HepG2 (cell line): ENCODE data around the gene GNB3. TPM values are rescaled to one million over a fixed set of nuclear protein-coding genes. Genes with fewer than 3 reads are reported as not detected.
A peak's percentile ranks its signal among the peaks of the same experiment; 100 is the strongest.

Experiments used
- ADNP ChIP-seq: sonication (generic); formaldehyde crosslinking; IDR thresholded peaks from 2 replicates; pipeline ENCODE4 v1.4.0; 2020; ENCODE audit warnings: missing genetic modification reagents
- CERS6 ChIP-seq: sonication (generic); formaldehyde crosslinking; IDR thresholded peaks from 2 replicates; pipeline ENCODE4 v1.5.0; 2020; ENCODE audit warnings: missing genetic modification reagents
- FOSL2 ChIP-seq: sonication (generic); formaldehyde crosslinking; IDR thresholded peaks from 2 replicates; pipeline ENCODE4 v1.4.0; 2020; ENCODE audit warnings: missing genetic modification reagents
- GATAD2A ChIP-seq: IDR thresholded peaks from 2 replicates; pipeline ENCODE4 v1.6.1; 2016
- GZF1 ChIP-seq: sonication (generic); formaldehyde crosslinking; IDR thresholded peaks from 2 replicates; pipeline ENCODE4 v1.5.1; 2020; ENCODE audit warnings: mild to moderate bottlenecking, missing genetic modification reagents
- HNRNPL ChIP-seq: fragments of 200-400 bp; formaldehyde crosslinking; IDR thresholded peaks from 2 replicates; pipeline ENCODE4 v1.6.1; 2017; ENCODE audit warnings: mild to moderate bottlenecking, low read depth, low read length
- HOXA3 ChIP-seq: sonication (generic); formaldehyde crosslinking; IDR thresholded peaks from 2 replicates; pipeline ENCODE4 v1.5.0; 2020; ENCODE audit warnings: missing genetic modification reagents
- HOXA9 ChIP-seq: sonication (generic); formaldehyde crosslinking; IDR thresholded peaks from 2 replicates; pipeline ENCODE4 v1.8.1; 2022; ENCODE audit warnings: missing genetic modification reagents, mild to moderate bottlenecking, moderate library complexity, borderline replicate concordance
- IKZF4 ChIP-seq: sonication (generic); formaldehyde crosslinking; IDR thresholded peaks from 2 replicates; pipeline ENCODE4 v1.5.1; 2020; ENCODE audit warnings: borderline replicate concordance, mild to moderate bottlenecking, low read depth, missing genetic modification reagents; ENCODE audit errors: not compliant biosample characterization
- RARA ChIP-seq: IDR thresholded peaks from 2 replicates; pipeline ENCODE4 v1.6.1; 2016; ENCODE audit warnings: missing genetic modification reagents, missing compliant biosample characterization
- TAF1 ChIP-seq: sonication (generic); formaldehyde crosslinking; IDR thresholded peaks from 2 replicates; pipeline ENCODE4 v1.4.0; 2020; ENCODE audit warnings: missing genetic modification reagents
- THAP11 ChIP-seq: IDR thresholded peaks from 2 replicates; pipeline ENCODE4 v1.6.1; 2016; ENCODE audit warnings: missing biosample characterization, missing genetic modification reagents
- ZFP36L1 ChIP-seq: sonication (generic); formaldehyde crosslinking; IDR thresholded peaks from 2 replicates; pipeline ENCODE4 v1.8.0; 2022; ENCODE audit warnings: mild to moderate bottlenecking, missing genetic modification reagents, moderate library complexity
- ZNF230 ChIP-seq: sonication (generic); formaldehyde crosslinking; IDR thresholded peaks from 2 replicates; pipeline ENCODE4 v1.4.0; 2020; ENCODE audit warnings: mild to moderate bottlenecking, missing genetic modification reagents
- ZNF274 ChIP-seq: sonication (generic); formaldehyde crosslinking; IDR thresholded peaks from 2 replicates; pipeline ENCODE4 v1.5.1; 2020; ENCODE audit warnings: mild to moderate bottlenecking, missing genetic modification reagents
- ZNF331 ChIP-seq: sonication (generic); formaldehyde crosslinking; IDR thresholded peaks from 2 replicates; pipeline ENCODE4 v1.4.0; 2020; ENCODE audit warnings: missing genetic modification reagents
- ZNF547 ChIP-seq: sonication (generic); formaldehyde crosslinking; IDR thresholded peaks from 2 replicates; pipeline ENCODE4 v1.5.1; 2020; ENCODE audit warnings: mild to moderate bottlenecking, missing genetic modification reagents
- ZNF780A ChIP-seq: sonication (generic); formaldehyde crosslinking; IDR thresholded peaks from 2 replicates; pipeline ENCODE4 v1.8.0; 2022; ENCODE audit warnings: mild to moderate bottlenecking, missing genetic modification reagents, moderate library complexity
- ZSCAN21 ChIP-seq: sonication (generic); formaldehyde crosslinking; IDR thresholded peaks from 2 replicates; pipeline ENCODE4 v1.8.0; 2022; ENCODE audit warnings: mild to moderate bottlenecking, missing genetic modification reagents, moderate library complexity, borderline replicate concordance
- polyA plus RNA-seq, 8 experiments: library from polyadenylated mRNA; depleted of rRNA in 3 of 8; stranded (reverse) in 7 of 8; unstranded in 1 of 8; fragments of >200 nt; fragmentation: Illumina TruSeq in 4 of 8; extraction: Trizol in 4 of 8; gene quantifications; 2 replicates each; pipeline versions ENCODE4 v1.2.1 to v1.2.3, GENCODE V29; 2011 to 2016; ENCODE audit warnings: low read depth in 4 of 8, missing spikeins in 1 of 8, mixed read lengths in 1 of 8; ENCODE audit not compliant: insufficient read depth in 1 of 8
- total RNA-seq, 5 experiments: library from RNA; depleted of rRNA; stranded (reverse); fragments of >200 nt; fragmentation: Illumina TruSeq; extraction: Trizol; gene quantifications; 2 replicates each; pipeline ENCODE4 v1.2.3, GENCODE V29; 2016; ENCODE audit warnings: low read depth in 1 of 5
- TF ChIP-seq, protein P1 (sequence below): sonication (generic); formaldehyde crosslinking; IDR thresholded peaks from 2 replicates; pipeline ENCODE4 v1.5.0; 2020; ENCODE audit warnings: mild to moderate bottlenecking, missing genetic modification reagents, moderate library complexity
- TF ChIP-seq, protein P2 (sequence below): sonication (generic); formaldehyde crosslinking; conservative IDR thresholded peaks from 2 replicates; pipeline ENCODE4 v1.4.0; 2020; ENCODE audit warnings: missing genetic modification reagents
- TF ChIP-seq, protein P3 (sequence below): sonication (generic); formaldehyde crosslinking; IDR thresholded peaks from 2 replicates; pipeline ENCODE4 v1.5.1; 2020; ENCODE audit warnings: mild to moderate bottlenecking, missing genetic modification reagents, moderate library complexity

Gene GNB3
- total and polyA plus RNA-seq, 2 of the 13 experiments (the other 11 are each of a cell fraction or from before 2014, with no cell fraction given): 1.3 to 3.6 TPM

DNA sequence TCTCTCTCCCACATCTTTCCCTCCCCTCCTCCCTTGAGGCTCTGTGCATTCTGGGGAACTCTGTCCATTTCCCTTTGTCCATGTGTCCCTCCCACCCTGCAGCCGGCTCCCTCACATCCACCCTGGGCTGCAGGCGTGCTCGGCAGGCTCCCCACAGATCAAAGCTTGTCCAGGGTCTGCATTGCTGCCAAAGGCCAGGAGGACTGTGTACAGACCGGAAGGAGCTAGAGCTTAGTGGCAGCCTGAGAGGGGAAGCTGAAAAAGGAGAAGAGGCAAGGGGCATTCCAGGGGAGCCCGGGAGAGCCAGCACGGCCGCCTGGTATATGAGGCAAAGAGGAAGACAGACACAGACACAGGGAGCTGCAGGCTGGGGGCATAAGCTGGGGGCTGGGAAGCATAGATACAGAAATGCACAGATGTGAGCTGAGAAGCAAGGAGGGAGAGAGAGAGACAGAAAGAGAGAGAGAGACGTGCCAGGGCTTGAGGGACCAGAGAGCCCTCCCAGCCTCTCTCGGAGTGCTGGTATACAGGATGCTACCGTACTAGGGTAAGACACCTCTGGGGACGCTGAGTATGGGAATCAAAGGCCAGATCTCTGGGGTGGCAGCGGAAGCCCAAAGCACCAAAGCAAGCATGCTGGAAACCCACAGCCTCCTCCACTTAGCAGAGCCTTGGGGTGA is 48.1 kb upstream of the GNB3 start (continued):
- TF ChIP-seq, protein P1, sequence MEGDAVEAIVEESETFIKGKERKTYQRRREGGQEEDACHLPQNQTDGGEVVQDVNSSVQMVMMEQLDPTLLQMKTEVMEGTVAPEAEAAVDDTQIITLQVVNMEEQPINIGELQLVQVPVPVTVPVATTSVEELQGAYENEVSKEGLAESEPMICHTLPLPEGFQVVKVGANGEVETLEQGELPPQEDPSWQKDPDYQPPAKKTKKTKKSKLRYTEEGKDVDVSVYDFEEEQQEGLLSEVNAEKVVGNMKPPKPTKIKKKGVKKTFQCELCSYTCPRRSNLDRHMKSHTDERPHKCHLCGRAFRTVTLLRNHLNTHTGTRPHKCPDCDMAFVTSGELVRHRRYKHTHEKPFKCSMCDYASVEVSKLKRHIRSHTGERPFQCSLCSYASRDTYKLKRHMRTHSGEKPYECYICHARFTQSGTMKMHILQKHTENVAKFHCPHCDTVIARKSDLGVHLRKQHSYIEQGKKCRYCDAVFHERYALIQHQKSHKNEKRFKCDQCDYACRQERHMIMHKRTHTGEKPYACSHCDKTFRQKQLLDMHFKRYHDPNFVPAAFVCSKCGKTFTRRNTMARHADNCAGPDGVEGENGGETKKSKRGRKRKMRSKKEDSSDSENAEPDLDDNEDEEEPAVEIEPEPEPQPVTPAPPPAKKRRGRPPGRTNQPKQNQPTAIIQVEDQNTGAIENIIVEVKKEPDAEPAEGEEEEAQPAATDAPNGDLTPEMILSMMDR (CRISPR knock-in tag): peak; percentile 31; the same call in 1 of the 2 replicates
- TF ChIP-seq TAF1 (peak; percentile 50; the same call in 1 of the 2 replicates), FOSL2 (CRISPR knock-in tag) (0 out of 2 replicates have a peak, but pooled peaks have one; percentile 6), ZNF331 (CRISPR knock-in tag) (peak; percentile 92), ZSCAN21 (CRISPR knock-in tag) (peak; percentile 91), ADNP (CRISPR knock-in tag) (no peak), GZF1 (CRISPR knock-in tag) (0 out of 2 replicates have a peak, but pooled peaks have one; percentile 68), CERS6 (CRISPR knock-in tag) (no peak), ZNF780A (CRISPR knock-in tag) (no peak), HNRNPL (0 out of 2 replicates have a peak, but pooled peaks have one; percentile 37), ZNF230 (0 out of 2 replicates have a peak, but pooled peaks have one; percentile 22), THAP11 (CRISPR knock-in tag) (peak; percentile 54), ZFP36L1 (CRISPR knock-in tag) (peak; percentile 94), IKZF4 (CRISPR knock-in tag) (peak; percentile 42), GATAD2A (peak; percentile 81), RARA (CRISPR knock-in tag) (peak; percentile 84), ZNF547 (CRISPR knock-in tag) (peak; percentile 49; the same call in 1 of the 2 replicates), ZNF274 (CRISPR knock-in tag) (peak; percentile 41; the same call in 1 of the 2 replicates), HOXA9 (CRISPR knock-in tag) (0 out of 2 replicates have a peak, but pooled peaks have one; percentile 79), HOXA3 (peak; percentile 63)
- TF ChIP-seq, protein P2, sequence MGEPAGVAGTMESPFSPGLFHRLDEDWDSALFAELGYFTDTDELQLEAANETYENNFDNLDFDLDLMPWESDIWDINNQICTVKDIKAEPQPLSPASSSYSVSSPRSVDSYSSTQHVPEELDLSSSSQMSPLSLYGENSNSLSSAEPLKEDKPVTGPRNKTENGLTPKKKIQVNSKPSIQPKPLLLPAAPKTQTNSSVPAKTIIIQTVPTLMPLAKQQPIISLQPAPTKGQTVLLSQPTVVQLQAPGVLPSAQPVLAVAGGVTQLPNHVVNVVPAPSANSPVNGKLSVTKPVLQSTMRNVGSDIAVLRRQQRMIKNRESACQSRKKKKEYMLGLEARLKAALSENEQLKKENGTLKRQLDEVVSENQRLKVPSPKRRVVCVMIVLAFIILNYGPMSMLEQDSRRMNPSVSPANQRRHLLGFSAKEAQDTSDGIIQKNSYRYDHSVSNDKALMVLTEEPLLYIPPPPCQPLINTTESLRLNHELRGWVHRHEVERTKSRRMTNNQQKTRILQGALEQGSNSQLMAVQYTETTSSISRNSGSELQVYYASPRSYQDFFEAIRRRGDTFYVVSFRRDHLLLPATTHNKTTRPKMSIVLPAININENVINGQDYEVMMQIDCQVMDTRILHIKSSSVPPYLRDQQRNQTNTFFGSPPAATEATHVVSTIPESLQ (CRISPR knock-in tag): no peak
- TF ChIP-seq, protein P3, sequence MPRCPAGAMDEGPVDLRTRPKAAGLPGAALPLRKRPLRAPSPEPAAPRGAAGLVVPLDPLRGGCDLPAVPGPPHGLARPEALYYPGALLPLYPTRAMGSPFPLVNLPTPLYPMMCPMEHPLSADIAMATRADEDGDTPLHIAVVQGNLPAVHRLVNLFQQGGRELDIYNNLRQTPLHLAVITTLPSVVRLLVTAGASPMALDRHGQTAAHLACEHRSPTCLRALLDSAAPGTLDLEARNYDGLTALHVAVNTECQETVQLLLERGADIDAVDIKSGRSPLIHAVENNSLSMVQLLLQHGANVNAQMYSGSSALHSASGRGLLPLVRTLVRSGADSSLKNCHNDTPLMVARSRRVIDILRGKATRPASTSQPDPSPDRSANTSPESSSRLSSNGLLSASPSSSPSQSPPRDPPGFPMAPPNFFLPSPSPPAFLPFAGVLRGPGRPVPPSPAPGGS (CRISPR knock-in tag): peak; percentile 77; the same call in 1 of the 2 replicates
